ENCODE measurements around the gene UMPS. TPM values are rescaled to one million over a fixed set of nuclear protein-coding genes. Genes with fewer than 3 reads are reported as not detected.

The UMPS gene
- total RNA-seq, 1 donor from 2014 or later = 38.3 TPM

DNA sequence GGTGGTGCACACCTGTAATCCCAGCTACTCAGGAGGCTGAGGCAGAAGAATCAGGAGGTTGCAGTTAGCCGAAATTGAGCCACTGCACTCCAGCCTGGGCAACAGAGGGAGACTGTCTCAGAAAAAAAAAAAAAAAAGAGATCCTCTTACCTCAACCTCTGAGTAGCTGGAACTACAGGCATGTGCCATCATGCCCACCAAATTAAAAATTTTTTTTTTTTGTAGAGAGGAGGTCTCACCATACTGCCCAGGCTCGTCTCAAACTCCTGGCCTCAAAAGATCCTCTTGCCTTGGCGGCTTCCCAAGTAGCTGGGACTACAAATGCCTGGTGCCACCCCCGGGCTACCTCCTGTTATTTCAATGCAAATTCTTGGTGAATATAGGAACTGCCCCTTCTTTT lies 1.5 kb downstream of the UMPS start:
- H3K4me1 Mint-ChIP-seq (ENCODE audit: low read depth, unreplicated experiment) = peaks cover 4% of the 10 kb centered on the region
- Histone ChIP-seq H3K4me3 (ENCODE audit: insufficient read depth, low read depth, low read length) (no peak overlapping the region), H3K4me1 (ENCODE audit: insufficient read depth, low read length) (peaks cover 10% of the 10 kb centered on the region), H3K79me2 (ENCODE audit: insufficient read depth, low read length) (peaks cover 60% of the 10 kb centered on the region), H3K27ac (ENCODE audit: low read depth, low read length) (no peak overlapping the region), H3K27me3 (ENCODE audit: insufficient read depth, low read length) (no peaks in the 10 kb centered on the region), H3K36me3 (ENCODE audit: insufficient read depth, low read length) (peaks cover 6% of the 10 kb centered on the region), H4K20me1 (ENCODE audit: insufficient read depth, low read length) (no peaks in the 10 kb centered on the region), H3K9me3 (ENCODE audit: insufficient read depth, low read depth, low read length) (no peaks in the 10 kb centered on the region), H3K9ac (ENCODE audit: low read length) (no peak overlapping the region), H3K4me2 (ENCODE audit: low read length) (peak overlapping the region; percentile 91), H2AFZ (ENCODE audit: low read depth, low read length) (no peak overlapping the region)
- no peak overlapping the region for H3K27ac Mint-ChIP-seq (ENCODE audit: unreplicated experiment)
- no peak for TF ChIP-seq EZH2 (IDR thresholded peaks at IDR 0.05; ENCODE audit: insufficient read depth, low read length)
- TF ChIP-seq, protein P1, sequence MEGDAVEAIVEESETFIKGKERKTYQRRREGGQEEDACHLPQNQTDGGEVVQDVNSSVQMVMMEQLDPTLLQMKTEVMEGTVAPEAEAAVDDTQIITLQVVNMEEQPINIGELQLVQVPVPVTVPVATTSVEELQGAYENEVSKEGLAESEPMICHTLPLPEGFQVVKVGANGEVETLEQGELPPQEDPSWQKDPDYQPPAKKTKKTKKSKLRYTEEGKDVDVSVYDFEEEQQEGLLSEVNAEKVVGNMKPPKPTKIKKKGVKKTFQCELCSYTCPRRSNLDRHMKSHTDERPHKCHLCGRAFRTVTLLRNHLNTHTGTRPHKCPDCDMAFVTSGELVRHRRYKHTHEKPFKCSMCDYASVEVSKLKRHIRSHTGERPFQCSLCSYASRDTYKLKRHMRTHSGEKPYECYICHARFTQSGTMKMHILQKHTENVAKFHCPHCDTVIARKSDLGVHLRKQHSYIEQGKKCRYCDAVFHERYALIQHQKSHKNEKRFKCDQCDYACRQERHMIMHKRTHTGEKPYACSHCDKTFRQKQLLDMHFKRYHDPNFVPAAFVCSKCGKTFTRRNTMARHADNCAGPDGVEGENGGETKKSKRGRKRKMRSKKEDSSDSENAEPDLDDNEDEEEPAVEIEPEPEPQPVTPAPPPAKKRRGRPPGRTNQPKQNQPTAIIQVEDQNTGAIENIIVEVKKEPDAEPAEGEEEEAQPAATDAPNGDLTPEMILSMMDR (IDR thresholded peaks at IDR 0.05; ENCODE audit: insufficient read depth, low read depth, low read length) = no peak
- peak overlapping the region; percentile 99 for H3K4me3 Mint-ChIP-seq (ENCODE audit: unreplicated experiment)
- FAIRE-seq (no peak), DNase-seq (ENCODE audit: low read depth) (no peak)
- H3K36me3 Mint-ChIP-seq (ENCODE audit: low read depth, unreplicated experiment) = no peaks in the 10 kb centered on the region
- H3K9me3 Mint-ChIP-seq (ENCODE audit: unreplicated experiment) = no peaks in the 10 kb centered on the region
- no peaks in the 10 kb centered on the region for H3K27me3 Mint-ChIP-seq (ENCODE audit: low read depth, unreplicated experiment)

DNA sequence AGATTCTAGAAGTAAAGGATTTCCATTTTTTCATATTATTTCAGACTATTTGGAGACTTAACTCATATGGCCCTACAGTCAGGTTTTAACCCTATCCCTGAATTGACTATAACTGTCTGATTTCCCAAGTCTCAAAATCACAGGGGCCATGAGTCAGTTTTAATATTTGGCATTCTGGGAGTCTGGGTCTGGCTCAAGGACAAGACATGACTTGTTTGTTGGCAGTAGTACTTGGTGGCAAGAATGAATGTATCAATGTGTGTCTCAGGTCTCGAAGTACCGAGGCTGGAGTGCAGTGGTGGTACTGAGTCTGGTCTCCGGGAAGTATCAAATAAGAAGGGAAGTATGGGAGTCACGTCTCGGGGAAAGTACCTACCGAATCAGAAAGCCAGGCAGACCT lies 10.8 kb downstream of the UMPS start:
- H3K36me3 ChIP-seq (ENCODE audit: insufficient read depth, low read length) = peaks cover 51% of the 10 kb centered on the region

DNA sequence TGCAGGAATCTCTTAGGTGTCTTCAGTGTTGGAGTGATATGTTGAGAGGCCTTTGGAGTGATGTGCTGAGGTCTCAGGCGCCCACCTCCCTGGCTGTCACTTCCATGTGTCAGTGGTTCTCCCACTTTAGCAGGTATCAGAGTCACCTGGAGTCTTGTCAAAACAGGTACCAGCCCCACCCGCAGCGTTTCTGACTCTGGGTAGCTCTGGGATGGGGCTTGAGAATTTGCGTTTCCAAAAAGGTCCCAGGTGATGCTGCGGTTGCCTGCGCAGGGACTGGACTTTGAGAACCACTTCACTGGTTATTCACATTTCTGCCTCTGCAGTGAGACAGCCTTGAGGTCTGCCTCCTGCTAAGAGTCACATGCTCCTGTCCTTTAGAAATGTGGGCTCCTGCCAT lies 15.5 kb downstream of the UMPS start:
- H3K4me2 ChIP-seq (ENCODE audit: low read length) = no peak overlapping the region
- DNase-seq (ENCODE audit: low read depth) (no peak), FAIRE-seq (no peak)
- H3K9ac ChIP-seq (ENCODE audit: low read length) = no peak overlapping the region
- peaks cover 4% of the 10 kb centered on the region for H4K20me1 ChIP-seq (ENCODE audit: insufficient read depth, low read length)
- no peaks in the 10 kb centered on the region for H3K27me3 ChIP-seq (ENCODE audit: insufficient read depth, low read length)
- Mint-ChIP-seq H3K36me3 (ENCODE audit: low read depth, unreplicated experiment) (peaks cover 2% of the 10 kb centered on the region), H3K4me3 (ENCODE audit: unreplicated experiment) (no peak overlapping the region), H3K27ac (ENCODE audit: unreplicated experiment) (no peak overlapping the region), H3K4me1 (ENCODE audit: low read depth, unreplicated experiment) (peaks cover 21% of the 10 kb centered on the region), H3K27me3 (ENCODE audit: low read depth, unreplicated experiment) (no peaks in the 10 kb centered on the region), H3K9me3 (ENCODE audit: unreplicated experiment) (no peaks in the 10 kb centered on the region)
- H3K4me1 ChIP-seq (ENCODE audit: insufficient read depth, low read length) = no peaks in the 10 kb centered on the region
- H3K36me3 ChIP-seq (ENCODE audit: insufficient read depth, low read length) = peaks cover 27% of the 10 kb centered on the region
- TF ChIP-seq EZH2 (IDR thresholded peaks at IDR 0.05; ENCODE audit: insufficient read depth, low read length) = no peak
- TF ChIP-seq, protein P1 (IDR thresholded peaks at IDR 0.05; ENCODE audit: insufficient read depth, low read depth, low read length) = no peak
- H3K9me3 ChIP-seq (ENCODE audit: insufficient read depth, low read depth, low read length) = no peaks in the 10 kb centered on the region
- H3K4me3 ChIP-seq (ENCODE audit: insufficient read depth, low read depth, low read length) = no peak overlapping the region
- H3K79me2 ChIP-seq (ENCODE audit: insufficient read depth, low read length) = no peaks in the 10 kb centered on the region
- no peak overlapping the region for H2AFZ ChIP-seq (ENCODE audit: low read depth, low read length)
- no peak overlapping the region for H3K27ac ChIP-seq (ENCODE audit: low read depth, low read length)

More for the DNA sequence above, 10.8 kb downstream of the UMPS start:
- no peak overlapping the region for H3K9ac ChIP-seq (ENCODE audit: low read length)
- no peaks in the 10 kb centered on the region for H3K9me3 Mint-ChIP-seq (ENCODE audit: unreplicated experiment)
- no peak overlapping the region for H3K4me3 Mint-ChIP-seq (ENCODE audit: unreplicated experiment)
- H3K4me3 ChIP-seq (ENCODE audit: insufficient read depth, low read depth, low read length) = no peak overlapping the region
- no peak for FAIRE-seq
- H3K27ac Mint-ChIP-seq (ENCODE audit: unreplicated experiment) = no peak overlapping the region
- H3K4me1 ChIP-seq (ENCODE audit: insufficient read depth, low read length) = no peaks in the 10 kb centered on the region
- H3K4me2 ChIP-seq (ENCODE audit: low read length) = no peak overlapping the region
- TF ChIP-seq, protein P1 (IDR thresholded peaks at IDR 0.05; ENCODE audit: insufficient read depth, low read depth, low read length) = no peak
- no peak for TF ChIP-seq EZH2 (IDR thresholded peaks at IDR 0.05; ENCODE audit: insufficient read depth, low read length)
- H3K9me3 ChIP-seq (ENCODE audit: insufficient read depth, low read depth, low read length) = no peaks in the 10 kb centered on the region
- H3K27me3 Mint-ChIP-seq (ENCODE audit: low read depth, unreplicated experiment) = no peaks in the 10 kb centered on the region
- H3K27ac ChIP-seq (ENCODE audit: low read depth, low read length) = no peak overlapping the region
- DNase-seq (ENCODE audit: low read depth) = peak; percentile 50
- peaks cover 14% of the 10 kb centered on the region for H3K4me1 Mint-ChIP-seq (ENCODE audit: low read depth, unreplicated experiment)
- peaks cover 5% of the 10 kb centered on the region for H4K20me1 ChIP-seq (ENCODE audit: insufficient read depth, low read length)
- H3K79me2 ChIP-seq (ENCODE audit: insufficient read depth, low read length) = peaks cover 23% of the 10 kb centered on the region
- H2AFZ ChIP-seq (ENCODE audit: low read depth, low read length) = no peak overlapping the region
- peaks cover 11% of the 10 kb centered on the region for H3K36me3 Mint-ChIP-seq (ENCODE audit: low read depth, unreplicated experiment)
- H3K27me3 ChIP-seq (ENCODE audit: insufficient read depth, low read length) = no peaks in the 10 kb centered on the region
